DMS114 treated with DMSO at 0.1 percent for 48 hours (cell line): ENCODE measurements around the gene HHAT.

Source experiments
- DNase-seq: peaks from one replicate; lab custom pipeline; 2025; ENCODE audit not compliant: unreplicated experiment; lab: John Stamatoyannopoulos, UW

The HHAT gene

GRCh38 chr1:210477328-210477924, 148.7 kb downstream of the HHAT start:
- no peak for DNase-seq

GRCh38 chr1:210478820-210479219, 150.1 kb downstream of the HHAT start:
- DNase-seq = no peak

GRCh38 chr1:210482491-210482890, 153.8 kb downstream of the HHAT start:
- DNase-seq = no peak

GRCh38 chr1:210482945-210483617, 154.4 kb downstream of the HHAT start:
- DNase-seq = no peak

- DNase-seq = no peak
Observed at GRCh38 chr1:210483821-210484220, 155.1 kb downstream of the HHAT start.

- DNase-seq = no peak
Observed at GRCh38 chr1:210487021-210487420, 158.3 kb downstream of the HHAT start.

- DNase-seq = no peak
Observed at GRCh38 chr1:210489491-210489890, 160.8 kb downstream of the HHAT start.

- no peak for DNase-seq
Observed at GRCh38 chr1:210490781-210491180, 162.1 kb downstream of the HHAT start.

- no peak for DNase-seq
Observed at GRCh38 chr1:210496063-210496462, 167.4 kb downstream of the HHAT start.

- no peak for DNase-seq
Observed at GRCh38 chr1:210499956-210500355, 171.3 kb downstream of the HHAT start.

- no peak for DNase-seq
Observed at GRCh38 chr1:210500831-210501230, 172.1 kb downstream of the HHAT start.

- no peak for DNase-seq
Observed at GRCh38 chr1:210504286-210504685, 175.6 kb downstream of the HHAT start.

GRCh38 chr1:210505601-210506496, 177.1 kb downstream of the HHAT start:
- DNase-seq = no peak

GRCh38 chr1:210506689-210507088, 178.0 kb downstream of the HHAT start:
- DNase-seq = no peak

- no peak for DNase-seq
Observed at GRCh38 chr1:210516092-210516656, 187.5 kb downstream of the HHAT start.

- DNase-seq = no peak
Observed at GRCh38 chr1:210516697-210517459, 188.2 kb downstream of the HHAT start.

GRCh38 chr1:210523830-210524229, 195.1 kb downstream of the HHAT start:
- DNase-seq = no peak

GRCh38 chr1:210525716-210526454, 197.2 kb downstream of the HHAT start:
- DNase-seq = no peak

GRCh38 chr1:210527091-210527490, 198.4 kb downstream of the HHAT start:
- DNase-seq = no peak
